AG04449 (cell line): ENCODE results near the gene TAF10.

Source experiments
- CTCF ChIA-PET: fragments of 350-600 bp; formaldehyde crosslinking; extraction: SDS; loops from one replicate; lab custom pipeline; 2021; ENCODE audit warnings: antibody characterized with exemption; lab: Yijun Ruan, JAX
- POLR2A ChIA-PET: fragments of 400-600, 350-600 bp; formaldehyde crosslinking; extraction: SDS; loops from one replicate; lab custom pipeline; 2020; ENCODE audit warnings: antibody characterized with exemption, inconsistent platforms; lab: Yijun Ruan, JAX
- DNase-seq: peaks from one replicate; pipeline ENCODE4 v3.0.0-alpha.2; 2010; ENCODE audit warnings: low read depth, low spot score
- H3K4me3 ChIP-seq: 2 replicates; pipeline ENCODE4 v1.5.1; 2011; ENCODE audit warnings: low read depth, mild to moderate bottlenecking, control low read depth, low read length
- CTCF ChIP-seq: IDR thresholded peaks from one replicate; pipeline ENCODE4 v1.5.1; 2011; ENCODE audit warnings: mild to moderate bottlenecking, moderate library complexity, low read length, control low read depth, inconsistent platforms; ENCODE audit not compliant: insufficient read depth; ENCODE audit errors: missing control alignments

The TAF10 gene

GRCh38 chr11:6611092-6611962 lies 689 bp downstream of the TAF10 start:
- TF ChIP-seq CTCF, result no peak
- DNase-seq, result no peak
- peak overlapping the region; percentile 72 for H3K4me3 ChIP-seq
- ChIA-PET CTCF (interaction anchor here (0.6 to 3.1 kb wide), 5 partner anchors 10 to 106 kb away, joined by 3 to 23 read pairs (median 3); partner anchors contain the start of gene MRPL17), POLR2A (interaction anchor here (0.7 to 1.4 kb wide), 13 partner anchors 9 to 232 kb away, joined by 3 to 5 read pairs (median 4); partner anchors contain the start of genes ARFIP2, RRP8, TIMM10B and TRIM3)

- DNase-seq, result no peak
- CTCF ChIA-PET, result interaction anchor here (1.0 to 3.1 kb wide), 4 partner anchors 8 to 79 kb away, joined by 3 to 23 read pairs (median 9); partner anchors contain the start of genes MRPL17 and TPP1
- no peak for TF ChIP-seq CTCF
- H3K4me3 ChIP-seq, result peak overlapping the region; percentile 72
- POLR2A ChIA-PET, result interaction anchor here (1.1 kb wide), 1 partner anchor 137 kb away, joined by 4 read pairs; the partner anchor contains the start of gene TRIM3
Observed at GRCh38 chr11:6610591-6610990, 1.4 kb downstream of the TAF10 start.

- no peak for TF ChIP-seq CTCF
- DNase-seq, result no peak
- ChIA-PET POLR2A (no interaction called here), CTCF (interaction anchor here (1.8 kb wide), 1 partner anchor 9 kb away, joined by 7 read pairs; the partner anchor contains the start of gene TPP1)
- no peak overlapping the region for H3K4me3 ChIP-seq
Observed at GRCh38 chr11:6609502-6610015, 2.5 kb downstream of the TAF10 start.

- no peak for DNase-seq
- no peak overlapping the region for H3K4me3 ChIP-seq
- POLR2A ChIA-PET, result interaction anchor here (0.6 kb wide), 1 partner anchor 12 kb away, joined by 3 read pairs; no protein-coding TSS in a partner anchor
- no peak for TF ChIP-seq CTCF
- CTCF ChIA-PET, result interaction anchor here (1.1 to 1.8 kb wide), 6 partner anchors 10 to 229 kb away, joined by 3 to 7 read pairs (median 4); partner anchors contain the start of genes MRPL17 and TPP1
Observed at GRCh38 chr11:6608726-6609501, 3.1 kb downstream of the TAF10 start.

GRCh38 chr11:6608011-6608410 lies 4.0 kb downstream of the TAF10 start:
- peak overlapping the region; percentile 21 for H3K4me3 ChIP-seq
- CTCF ChIA-PET, result interaction anchor here (1.1 to 1.8 kb wide), 8 partner anchors 10 to 230 kb away, joined by 3 to 8 read pairs (median 4); partner anchors contain the start of genes MRPL17 and TPP1
- no peak for DNase-seq
- TF ChIP-seq CTCF, result no peak
- POLR2A ChIA-PET, result interaction anchor here (0.6 to 0.9 kb wide), 3 partner anchors 8 to 15 kb away, joined by 3 to 4 read pairs (median 3); no protein-coding TSS in a partner anchor
